ENCODE results near the gene CEP170B.

CEP170B gene

DNA sequence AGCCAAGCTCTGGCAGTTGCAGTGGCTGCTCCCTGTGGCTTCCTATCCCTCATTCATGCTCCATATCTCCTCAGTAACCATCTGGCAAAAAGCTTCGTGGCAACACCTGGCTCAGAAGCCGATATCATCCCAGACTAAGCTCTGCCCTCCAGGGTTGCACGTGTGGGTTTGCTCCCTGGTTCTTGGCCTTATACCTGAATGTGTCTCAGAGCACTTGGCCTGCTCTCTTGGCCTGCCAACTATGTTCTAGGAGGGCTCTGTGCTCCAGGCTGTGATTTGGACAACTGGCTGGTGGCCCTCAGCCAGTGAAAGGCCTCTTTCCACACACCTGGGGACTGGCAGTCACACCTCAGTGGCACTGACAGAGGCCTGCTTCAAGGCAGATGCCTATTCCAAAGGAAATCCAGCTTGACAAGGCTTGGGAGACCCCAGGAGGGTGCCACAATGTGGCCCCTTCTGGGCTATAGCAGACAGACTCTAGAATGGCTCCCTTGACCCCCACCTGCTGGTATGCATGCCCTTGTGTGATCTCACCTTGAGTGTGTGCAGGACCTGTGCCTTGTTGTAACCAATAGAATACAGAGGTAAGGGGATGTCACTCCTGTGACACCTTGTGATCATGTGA is 70.1 kb downstream of the CEP170B start:
- no peak for DNase-seq
- Histone ChIP-seq H3K36me3 (replicated peaks) (no peaks in the 10 kb centered on the region), H3K4me3 (ENCODE audit: low read depth, low read length) (no peak overlapping the region), H3K27ac (no peak overlapping the region), H3K27me3 (replicated peaks) (peaks cover 25% of the 10 kb centered on the region)
- no peak for TF ChIP-seq CTCF (IDR thresholded peaks at IDR 0.05; ENCODE audit: low read depth, low read length, missing control alignments)
- in situ Hi-C loops (cut with HindIII; ENCODE audit: low pct_ligation_motif_present, low sequenced_read_pairs) = no loop called here

DNA sequence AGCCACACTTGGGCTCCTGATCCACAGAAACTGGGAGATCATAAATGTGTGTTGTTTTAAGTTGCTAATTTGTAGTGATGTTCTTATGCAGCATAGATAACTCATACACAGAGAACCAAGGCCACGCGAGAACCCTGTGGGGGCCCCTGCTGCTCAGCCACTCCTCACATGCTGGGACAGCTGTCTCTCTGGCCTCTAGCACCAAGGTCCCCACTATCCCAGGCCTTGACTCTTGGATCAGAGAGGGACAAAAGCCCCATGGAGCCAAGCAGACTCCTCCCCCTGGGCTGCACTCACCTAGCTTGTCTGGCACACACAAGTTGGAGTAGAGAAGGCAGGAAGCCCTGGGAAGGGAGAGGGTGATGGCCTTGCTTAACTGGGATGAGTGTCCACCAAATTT is 70.9 kb downstream of the CEP170B start:
- Histone ChIP-seq H3K4me3 (ENCODE audit: low read depth, low read length) (no peak overlapping the region), H3K36me3 (replicated peaks) (no peaks in the 10 kb centered on the region), H3K27me3 (replicated peaks) (peaks cover 21% of the 10 kb centered on the region), H3K27ac (no peak overlapping the region)
- DNase-seq = no peak
- in situ Hi-C loops (cut with HindIII; ENCODE audit: low pct_ligation_motif_present, low sequenced_read_pairs) = no loop called here
- TF ChIP-seq CTCF (IDR thresholded peaks at IDR 0.05; ENCODE audit: low read depth, low read length, missing control alignments) = no peak

DNA sequence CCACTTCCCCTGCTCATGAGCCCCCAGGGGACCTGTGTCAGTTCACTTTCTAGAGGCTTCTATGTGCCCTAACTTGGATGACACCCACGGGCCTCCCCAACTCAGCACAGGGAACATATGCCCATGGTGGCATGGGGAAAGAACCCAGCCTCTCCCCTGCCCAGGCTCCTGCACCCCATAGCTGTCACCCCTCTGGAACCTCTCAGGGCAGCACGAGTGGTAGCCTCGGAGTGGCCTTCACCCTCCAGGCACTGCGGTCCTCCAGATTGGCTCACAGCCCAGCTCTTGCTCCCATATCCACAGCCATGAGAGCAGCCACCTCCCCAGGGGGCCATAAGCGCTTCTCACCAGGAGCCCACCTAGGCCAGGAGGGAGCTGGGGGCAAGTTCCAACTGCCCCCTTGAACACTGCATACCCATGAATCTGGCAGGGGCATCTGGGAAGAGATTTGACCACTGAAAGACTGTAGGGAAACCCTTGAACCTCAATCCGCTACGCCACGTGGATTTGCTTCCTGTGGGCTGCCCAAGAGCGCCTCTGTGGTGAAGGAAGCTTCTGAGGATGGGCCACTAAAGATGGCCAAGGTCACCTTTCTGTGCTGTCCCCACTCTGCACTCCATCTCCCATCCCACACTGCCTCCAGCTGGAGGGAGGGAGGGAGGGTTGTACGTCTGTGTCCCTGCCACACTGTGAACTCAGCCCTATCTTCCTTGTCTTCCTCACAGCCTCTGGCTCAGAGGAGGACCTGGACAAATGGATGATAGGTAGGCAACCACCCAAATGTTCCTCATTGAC is 71.5 kb downstream of the CEP170B start:
- Histone ChIP-seq H3K27me3 (replicated peaks) (peaks cover 15% of the 10 kb centered on the region), H3K36me3 (replicated peaks) (no peaks in the 10 kb centered on the region), H3K4me3 (ENCODE audit: low read depth, low read length) (no peak overlapping the region), H3K27ac (no peak overlapping the region)
- no peak for DNase-seq
- TF ChIP-seq CTCF (IDR thresholded peaks at IDR 0.05; ENCODE audit: low read depth, low read length, missing control alignments) = no peak
- in situ Hi-C loops (cut with HindIII; ENCODE audit: low pct_ligation_motif_present, low sequenced_read_pairs) = no loop called here

- no peak for TF ChIP-seq CTCF (IDR thresholded peaks at IDR 0.05; ENCODE audit: low read depth, low read length, missing control alignments)
- Histone ChIP-seq H3K27me3 (replicated peaks) (peaks cover 10% of the 10 kb centered on the region), H3K27ac (no peak overlapping the region), H3K36me3 (replicated peaks) (no peaks in the 10 kb centered on the region), H3K4me3 (ENCODE audit: low read depth, low read length) (no peak overlapping the region)
- in situ Hi-C loops (cut with HindIII; ENCODE audit: low pct_ligation_motif_present, low sequenced_read_pairs) = no loop called here
- no peak for DNase-seq
Measured at GRCh38 chr14:104937161-104937560, 72.1 kb downstream of the CEP170B start.

DNA sequence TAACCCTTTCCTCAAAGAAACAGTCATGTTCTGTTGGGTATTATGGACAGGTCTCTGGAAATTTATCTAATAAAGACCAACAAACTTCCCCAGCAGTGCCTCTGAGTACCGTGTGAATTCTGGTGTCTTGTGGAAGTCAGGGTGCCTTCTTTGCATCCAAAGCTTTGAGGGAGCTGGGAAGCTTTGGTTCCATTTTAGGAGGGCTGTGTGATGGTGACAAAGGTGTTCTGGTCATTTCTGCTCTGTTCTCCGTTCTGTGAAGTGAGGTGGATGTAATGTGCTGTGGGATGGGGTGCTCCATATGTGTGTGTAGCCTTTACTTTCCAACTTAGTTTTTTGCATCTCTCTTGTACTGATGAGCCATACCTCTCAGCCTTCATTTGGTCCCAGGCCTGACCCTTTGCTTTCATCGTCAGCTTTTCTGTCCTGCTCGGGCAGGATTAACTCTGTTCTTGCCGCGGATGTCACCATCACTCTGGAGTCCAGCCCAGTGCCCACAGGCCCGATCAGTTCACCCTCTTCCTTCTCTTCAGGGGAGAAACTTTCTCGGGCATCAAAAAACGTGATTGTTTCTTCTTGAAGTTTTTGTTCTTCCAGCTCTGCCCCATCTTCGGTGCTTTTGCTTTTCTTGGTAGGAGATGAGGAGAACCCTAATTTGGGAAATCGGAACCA is 72.8 kb downstream of the CEP170B start:
- Histone ChIP-seq H3K27me3 (replicated peaks) (peaks cover 4% of the 10 kb centered on the region), H3K4me3 (ENCODE audit: low read depth, low read length) (no peak overlapping the region), H3K27ac (no peak overlapping the region), H3K36me3 (replicated peaks) (no peaks in the 10 kb centered on the region)
- no peak for TF ChIP-seq CTCF (IDR thresholded peaks at IDR 0.05; ENCODE audit: low read depth, low read length, missing control alignments)
- DNase-seq = no peak
- in situ Hi-C loops (cut with HindIII; ENCODE audit: low pct_ligation_motif_present, low sequenced_read_pairs) = no loop called here

All from brain microvascular endothelial cell (primary cell).